Putamen (tissue), 1 donor: ENCODE results near the gene SCGB1C1.
"Not testable (repeated sequence)": the region's sequence is repeated elsewhere in the genome, so short reads cannot be mapped to it uniquely, and the experiment has no call there.

Experiments used
- DNase-seq: peaks from one replicate; pipeline ENCODE4 v3.0.0-alpha.2; 2016; ENCODE audit warnings: low spot score

SCGB1C1 gene

GRCh38 chr11:218815-219593, 26.1 kb downstream of the SCGB1C1 start:
- no peak for DNase-seq

DNA sequence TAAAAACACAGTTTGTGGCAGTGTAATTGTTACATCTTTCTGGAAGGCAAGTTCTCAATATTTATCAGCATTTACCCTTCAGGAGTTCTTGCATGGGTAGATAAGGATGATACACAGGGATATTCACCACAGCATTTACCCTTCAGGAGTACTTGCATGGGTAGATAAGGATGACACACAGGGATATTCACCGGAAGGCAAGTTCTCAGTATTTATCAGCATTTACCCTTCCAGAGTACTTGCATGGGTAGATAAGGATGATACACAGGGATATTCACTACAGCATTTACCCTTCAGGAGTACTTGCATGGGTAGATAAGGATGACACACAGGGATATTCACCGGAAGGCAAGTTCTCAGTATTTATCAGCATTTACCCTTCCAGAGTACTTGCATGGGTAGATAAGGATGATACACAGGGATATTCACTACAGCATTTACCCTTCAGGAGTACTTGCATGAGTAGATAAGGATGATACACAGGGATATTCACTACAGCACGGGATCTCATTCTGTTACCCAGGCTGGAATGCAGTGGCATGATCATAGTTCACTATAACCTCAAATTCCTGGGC, 27.9 kb downstream of the SCGB1C1 start:
- DNase-seq, result not testable (repeated sequence)

GRCh38 chr11:221539-221938, 28.7 kb downstream of the SCGB1C1 start:
- no peak for DNase-seq

DNA sequence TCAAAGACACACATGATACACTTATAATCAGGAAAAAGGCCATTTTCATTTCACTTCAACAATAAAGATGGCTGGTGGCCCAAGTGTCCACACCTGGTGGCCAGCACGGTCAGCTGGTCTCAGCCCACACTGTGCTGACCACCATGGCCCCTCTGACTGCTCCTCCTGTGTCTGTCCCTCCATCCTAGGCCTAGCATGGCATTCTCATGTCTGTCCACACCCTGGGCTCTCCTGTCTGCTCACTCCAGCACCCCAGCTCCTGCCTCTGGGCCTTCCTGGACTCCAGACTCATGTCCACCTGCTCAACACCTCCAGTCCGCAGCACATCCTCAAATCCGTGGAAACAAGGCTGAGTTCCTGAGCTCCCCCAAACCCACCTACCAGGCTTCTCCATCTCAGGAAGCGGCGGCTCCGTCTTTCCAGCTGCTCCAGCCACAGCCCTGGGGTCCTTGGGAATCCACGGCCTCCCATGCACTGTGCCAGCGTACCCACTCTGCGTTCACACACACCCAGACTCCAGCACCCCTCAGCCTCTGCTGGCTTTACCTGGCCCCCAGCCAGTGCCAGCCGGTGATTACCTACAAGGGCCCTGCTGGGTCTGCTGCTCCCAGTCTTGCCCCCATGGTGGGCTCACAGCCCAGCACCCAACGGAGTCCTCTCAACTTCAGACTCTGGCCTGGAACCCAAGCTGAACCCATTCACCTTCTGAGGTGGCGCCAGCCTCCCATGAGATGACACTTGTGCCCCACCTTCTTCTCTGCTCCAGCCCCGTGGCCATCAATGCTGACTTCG, 29.3 kb downstream of the SCGB1C1 start:
- DNase-seq, result no peak

DNA sequence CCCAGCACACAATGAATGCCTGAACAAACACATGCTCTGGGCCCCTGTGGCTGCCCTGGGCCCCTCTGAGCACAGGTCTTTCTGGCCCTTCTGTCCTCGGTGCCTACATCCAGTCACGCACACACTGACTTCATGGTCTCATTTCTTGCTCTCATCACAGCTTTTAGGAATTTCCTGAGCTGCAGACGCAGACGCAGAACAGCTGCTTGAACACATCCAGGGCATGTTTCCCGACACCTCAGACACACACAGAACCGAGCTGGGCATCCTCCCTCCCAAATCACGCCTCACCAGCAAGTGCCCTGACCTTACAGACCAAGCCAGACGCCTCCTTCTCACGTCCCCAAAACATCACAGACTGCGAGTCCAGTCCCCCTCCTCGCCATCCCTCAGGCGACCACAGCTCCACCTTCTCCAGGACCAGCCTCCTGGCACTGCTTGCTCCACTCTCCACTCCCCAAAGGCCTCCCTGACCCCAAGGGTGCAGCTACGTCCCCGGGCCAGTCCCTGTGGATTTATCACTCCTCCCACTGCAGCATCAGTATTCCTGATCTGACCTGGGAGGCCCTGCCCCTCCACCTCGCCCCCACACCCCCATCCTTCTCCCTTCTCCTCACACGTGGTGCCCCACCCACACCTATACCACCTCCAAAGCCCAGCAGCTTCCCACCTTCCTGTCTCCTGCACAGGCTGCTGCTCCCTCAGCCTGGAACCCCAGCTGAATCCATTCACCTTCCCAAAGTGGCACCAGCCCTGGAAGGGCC, 30.3 kb downstream of the SCGB1C1 start:
- DNase-seq, result peak; percentile 34

- no peak for DNase-seq
Measured at GRCh38 chr11:223884-224283, 31.0 kb downstream of the SCGB1C1 start.

- DNase-seq, result no peak
Measured at GRCh38 chr11:224424-224823, 31.5 kb downstream of the SCGB1C1 start.

DNA sequence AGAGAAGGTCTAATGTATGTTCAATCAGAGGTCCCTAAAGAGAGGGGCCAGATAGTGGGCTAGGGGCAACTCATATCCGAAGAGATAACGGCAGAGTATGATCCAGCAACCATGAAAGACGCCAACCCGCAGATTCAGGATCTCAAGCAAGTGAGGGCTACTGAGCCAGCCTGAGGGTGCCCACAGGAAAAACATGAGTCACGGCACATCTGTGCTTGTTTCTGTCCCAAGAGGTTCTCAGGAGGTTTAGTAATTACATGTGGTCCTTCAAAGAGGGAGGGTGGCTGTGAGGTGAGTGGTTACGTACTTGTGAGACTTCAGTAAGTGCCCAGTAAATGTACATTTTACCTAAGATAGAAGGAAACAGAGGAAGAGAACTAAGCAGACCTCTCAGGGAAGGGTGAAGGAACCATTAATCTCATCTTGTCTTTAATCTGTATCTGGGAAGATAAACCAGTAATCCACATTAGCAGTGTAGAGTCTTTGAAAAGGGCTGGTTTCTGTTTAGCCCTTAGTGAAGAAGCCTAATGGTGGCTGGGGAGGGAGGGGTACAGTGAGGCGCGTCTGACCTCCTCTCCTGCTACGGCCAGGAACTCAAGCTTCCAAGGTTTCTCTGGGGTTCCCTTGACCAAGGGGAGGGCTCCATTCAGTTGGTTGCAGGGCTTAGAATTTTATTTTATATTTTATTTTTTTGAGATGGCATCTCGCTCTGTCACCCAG, 33.0 kb downstream of the SCGB1C1 start:
- no peak for DNase-seq

- no peak for DNase-seq
Measured at GRCh38 chr11:227824-228379, 35.0 kb downstream of the SCGB1C1 start.

- DNase-seq, result no peak
Measured at GRCh38 chr11:230431-230830, 37.6 kb downstream of the SCGB1C1 start.

DNA sequence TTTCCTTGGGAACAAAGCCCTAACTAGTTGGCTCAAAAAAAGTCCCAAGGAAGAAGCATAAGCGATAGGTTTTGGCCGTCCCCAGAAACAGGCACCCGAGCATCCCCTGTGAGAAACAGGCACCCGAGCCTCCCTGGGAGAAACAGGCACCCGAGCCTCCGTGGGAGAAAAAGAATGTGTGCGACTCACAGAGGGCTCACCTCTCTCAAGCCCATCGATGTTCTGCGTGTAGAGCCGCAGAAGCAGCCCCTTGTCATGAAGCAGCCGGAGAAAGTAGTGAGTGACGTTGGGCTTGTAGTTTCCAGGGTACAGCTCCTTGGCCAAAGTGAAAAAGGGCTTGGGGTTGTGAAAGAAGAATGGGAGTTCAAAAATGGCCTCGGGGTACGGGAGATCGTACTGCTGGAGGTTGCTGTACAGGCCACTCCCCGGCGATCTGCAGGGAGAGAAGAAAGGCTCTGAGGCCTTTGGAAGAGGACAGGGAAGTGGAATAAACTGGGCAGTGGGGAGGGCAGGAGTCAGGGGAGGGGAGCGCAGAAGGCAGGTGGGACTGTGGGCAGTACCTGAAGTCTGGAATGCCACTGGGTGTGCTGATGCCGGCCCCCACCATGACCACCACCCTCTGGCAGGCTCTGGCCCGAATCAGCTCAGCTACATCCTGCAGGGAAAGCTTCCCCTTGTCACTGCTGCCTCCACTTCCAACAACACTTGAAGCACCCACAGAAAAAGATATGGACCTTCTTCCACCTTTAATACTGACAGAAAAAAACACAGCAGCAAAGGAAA, 40.1 kb downstream of the SCGB1C1 start:
- DNase-seq, result no peak

- no peak for DNase-seq
Measured at GRCh38 chr11:235180-235579, 42.3 kb downstream of the SCGB1C1 start.

GRCh38 chr11:235609-235996, 42.7 kb downstream of the SCGB1C1 start:
- DNase-seq, result peak; percentile 42

DNA sequence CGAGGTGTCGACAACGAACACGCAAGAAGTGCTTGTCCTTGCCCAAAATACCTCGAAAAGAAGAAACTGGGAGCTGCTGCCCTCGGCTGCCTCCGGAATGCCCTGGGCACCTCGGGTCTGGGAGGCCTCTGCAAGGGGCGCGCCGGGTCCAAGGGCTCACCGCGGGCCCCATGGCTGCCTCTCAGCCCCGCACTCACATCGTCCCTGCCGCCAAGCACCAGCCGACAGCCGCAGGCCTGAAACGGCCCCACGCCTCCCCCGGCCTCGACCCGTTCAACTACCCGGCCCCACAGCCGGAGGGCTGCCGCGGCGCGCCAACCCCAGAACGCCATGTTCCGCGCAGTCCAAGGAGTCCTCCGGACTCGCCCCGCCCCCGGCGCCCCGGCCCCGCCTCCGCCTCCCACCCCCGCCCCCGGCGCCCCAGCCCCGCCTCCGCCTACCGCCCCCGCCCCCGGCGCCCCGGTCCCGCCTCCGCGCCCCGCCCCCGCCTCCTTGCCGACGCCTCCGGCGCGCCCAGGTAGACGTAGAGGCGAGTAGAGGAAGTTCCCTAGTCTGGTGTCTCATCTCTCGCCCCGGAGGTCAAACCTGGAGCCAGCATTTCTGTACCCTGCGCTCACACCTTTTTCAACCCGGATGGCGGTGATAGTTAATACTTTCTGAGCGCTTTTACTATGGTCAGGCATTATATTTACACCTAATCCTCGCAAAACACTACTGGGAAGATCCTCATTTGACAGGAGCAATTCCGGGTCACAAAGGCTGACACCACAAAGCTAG, 43.3 kb downstream of the SCGB1C1 start, which contains the start of gene SIRT3:
Gene SIRT3 (minus strand): TSS at position 346 of the 777 bp plus-strand sequence. CDS start 14 bp downstream, at position 332.
- peak; percentile 65 for DNase-seq

GRCh38 chr11:236774-237767, 44.2 kb downstream of the SCGB1C1 start, which contains the start of gene PSMD13:
TSS of gene PSMD13 (plus strand) at chr11:236976. CDS start at chr11:237050, 74 bp downstream.
- peak; percentile 84 for DNase-seq

- not testable (repeated sequence) for DNase-seq
Measured at GRCh38 chr11:238346-238745, 45.5 kb downstream of the SCGB1C1 start.

DNA sequence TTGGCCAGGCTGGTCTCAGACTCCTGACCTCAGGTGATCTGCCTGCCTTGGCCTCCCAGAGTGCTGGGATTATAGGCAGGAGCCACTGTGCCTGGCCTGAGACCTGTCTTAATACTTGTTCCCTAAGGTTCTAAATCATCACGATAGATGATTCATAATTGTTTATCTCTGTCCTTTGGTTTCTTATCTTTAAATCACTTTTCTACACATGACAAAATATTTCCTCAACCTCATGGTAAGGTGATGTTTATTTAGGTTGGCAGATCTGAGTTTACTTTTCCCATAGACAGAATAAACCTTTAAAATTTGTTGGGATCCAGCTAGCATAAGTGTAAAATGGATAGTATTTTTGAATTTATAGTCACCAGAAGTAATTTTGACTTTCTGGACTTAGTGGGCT, 47.4 kb downstream of the SCGB1C1 start:
- DNase-seq, result no peak

DNA sequence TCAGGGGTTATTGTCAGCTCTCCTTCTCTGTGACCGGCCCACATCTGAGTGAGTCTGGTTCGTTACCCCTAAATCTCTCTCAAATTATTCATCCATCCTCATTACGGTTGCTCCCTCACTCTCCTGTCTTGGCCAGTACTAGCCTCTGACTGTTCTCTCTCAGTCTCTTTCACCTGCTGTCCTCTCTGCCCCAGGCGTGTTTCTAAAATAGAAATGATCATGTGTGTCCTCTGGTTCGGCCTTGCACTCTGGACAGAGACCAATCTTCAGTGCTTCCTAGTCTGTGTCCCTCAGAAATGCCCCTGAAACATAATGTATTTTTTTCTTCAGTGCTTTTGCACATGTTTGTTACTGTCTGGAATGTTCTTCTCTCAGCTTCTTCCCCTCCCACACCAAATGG, 48.8 kb downstream of the SCGB1C1 start:
- no peak for DNase-seq
